ENCODE data around the gene UNC79. TPM values are rescaled to one million over a fixed set of nuclear protein-coding genes. Genes with fewer than 3 reads are reported as not detected.

Gene UNC79
- total RNA-seq, 1 donor from 2014 or later = 0.25 TPM

DNA sequence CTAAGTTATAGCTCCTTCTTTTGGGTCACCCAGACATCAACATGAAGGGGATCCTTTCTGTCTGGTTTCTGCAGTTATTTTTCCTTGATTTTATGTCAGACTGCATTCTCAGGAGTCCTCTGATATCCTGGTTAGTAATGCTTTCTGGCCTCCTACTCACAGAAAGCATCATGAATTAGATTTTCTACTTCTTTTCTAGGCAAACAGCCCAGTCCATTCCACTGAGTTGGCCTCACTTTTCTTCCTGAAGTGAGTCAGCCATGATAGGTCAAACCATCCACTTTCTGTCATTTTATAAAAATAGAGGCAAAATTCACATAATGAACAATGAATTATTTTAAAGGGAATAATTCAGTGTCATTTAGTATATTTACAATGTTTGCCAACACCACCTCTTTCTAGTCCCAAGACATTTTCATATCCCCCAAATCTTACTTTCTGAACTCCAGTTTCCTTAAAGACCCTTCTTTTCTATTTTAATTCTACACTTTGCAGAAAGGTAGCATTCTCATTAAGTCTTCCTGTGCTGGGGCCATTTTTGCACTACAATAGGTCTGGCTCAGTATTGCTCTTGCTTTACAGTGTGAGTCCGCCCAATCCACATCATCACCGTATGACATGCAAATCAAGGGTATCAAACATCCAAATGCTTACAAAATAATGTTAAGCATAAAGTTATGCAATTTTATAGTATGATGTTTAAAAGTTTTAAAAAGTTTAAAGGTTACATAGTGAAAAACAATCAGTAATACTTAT, 95.1 kb downstream of the UNC79 start:
- H3K4me3 ChIP-seq = no peak overlapping the region
- TF ChIP-seq, protein P1, sequence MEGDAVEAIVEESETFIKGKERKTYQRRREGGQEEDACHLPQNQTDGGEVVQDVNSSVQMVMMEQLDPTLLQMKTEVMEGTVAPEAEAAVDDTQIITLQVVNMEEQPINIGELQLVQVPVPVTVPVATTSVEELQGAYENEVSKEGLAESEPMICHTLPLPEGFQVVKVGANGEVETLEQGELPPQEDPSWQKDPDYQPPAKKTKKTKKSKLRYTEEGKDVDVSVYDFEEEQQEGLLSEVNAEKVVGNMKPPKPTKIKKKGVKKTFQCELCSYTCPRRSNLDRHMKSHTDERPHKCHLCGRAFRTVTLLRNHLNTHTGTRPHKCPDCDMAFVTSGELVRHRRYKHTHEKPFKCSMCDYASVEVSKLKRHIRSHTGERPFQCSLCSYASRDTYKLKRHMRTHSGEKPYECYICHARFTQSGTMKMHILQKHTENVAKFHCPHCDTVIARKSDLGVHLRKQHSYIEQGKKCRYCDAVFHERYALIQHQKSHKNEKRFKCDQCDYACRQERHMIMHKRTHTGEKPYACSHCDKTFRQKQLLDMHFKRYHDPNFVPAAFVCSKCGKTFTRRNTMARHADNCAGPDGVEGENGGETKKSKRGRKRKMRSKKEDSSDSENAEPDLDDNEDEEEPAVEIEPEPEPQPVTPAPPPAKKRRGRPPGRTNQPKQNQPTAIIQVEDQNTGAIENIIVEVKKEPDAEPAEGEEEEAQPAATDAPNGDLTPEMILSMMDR (IDR thresholded peaks at IDR 0.05; ENCODE audit: borderline replicate concordance) = no peak
- intact Hi-C loops (cut with micrococcal nuclease) = no loop called here

DNA sequence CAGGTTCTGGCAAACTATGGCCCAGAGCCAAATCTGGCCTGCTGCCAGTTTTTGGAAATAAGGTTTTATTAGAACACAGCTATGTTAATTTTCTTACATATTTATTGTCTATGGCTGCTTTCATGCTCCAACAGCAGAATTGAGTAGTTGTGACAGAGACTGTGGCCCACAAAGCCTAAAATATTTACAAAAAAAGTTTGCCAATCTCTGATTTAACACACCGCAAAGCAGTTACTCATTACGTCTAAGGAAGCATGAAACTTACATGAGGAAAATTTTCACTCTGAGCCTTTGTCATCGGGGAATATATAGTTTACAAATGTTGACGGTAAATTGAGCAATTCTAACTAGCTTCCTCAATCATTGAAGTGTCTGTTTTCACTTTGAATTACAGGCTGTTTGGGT, 96.5 kb downstream of the UNC79 start:
- H3K4me1 ChIP-seq = no peaks in the 10 kb centered on the region
- intact Hi-C loops (cut with micrococcal nuclease) = no loop called here
- H3K27ac ChIP-seq (replicated peaks) = no peak overlapping the region
- DNase-seq = no peak
- no peak overlapping the region for H3K4me3 ChIP-seq
- no peaks in the 10 kb centered on the region for H3K36me3 ChIP-seq
- TF ChIP-seq, protein P1 (IDR thresholded peaks at IDR 0.05; ENCODE audit: borderline replicate concordance) = no peak
- no peaks in the 10 kb centered on the region for H3K9me3 ChIP-seq (replicated peaks)
- H3K27me3 ChIP-seq (ENCODE audit: low read depth) = no peaks in the 10 kb centered on the region

More for the DNA sequence above, 95.1 kb downstream of the UNC79 start:
- Histone ChIP-seq H3K36me3 (no peaks in the 10 kb centered on the region), H3K4me1 (no peaks in the 10 kb centered on the region), H3K27me3 (ENCODE audit: low read depth) (no peaks in the 10 kb centered on the region), H3K27ac (replicated peaks) (no peak overlapping the region), H3K9me3 (replicated peaks) (peaks cover 6% of the 10 kb centered on the region)
- no peak for DNase-seq

DNA sequence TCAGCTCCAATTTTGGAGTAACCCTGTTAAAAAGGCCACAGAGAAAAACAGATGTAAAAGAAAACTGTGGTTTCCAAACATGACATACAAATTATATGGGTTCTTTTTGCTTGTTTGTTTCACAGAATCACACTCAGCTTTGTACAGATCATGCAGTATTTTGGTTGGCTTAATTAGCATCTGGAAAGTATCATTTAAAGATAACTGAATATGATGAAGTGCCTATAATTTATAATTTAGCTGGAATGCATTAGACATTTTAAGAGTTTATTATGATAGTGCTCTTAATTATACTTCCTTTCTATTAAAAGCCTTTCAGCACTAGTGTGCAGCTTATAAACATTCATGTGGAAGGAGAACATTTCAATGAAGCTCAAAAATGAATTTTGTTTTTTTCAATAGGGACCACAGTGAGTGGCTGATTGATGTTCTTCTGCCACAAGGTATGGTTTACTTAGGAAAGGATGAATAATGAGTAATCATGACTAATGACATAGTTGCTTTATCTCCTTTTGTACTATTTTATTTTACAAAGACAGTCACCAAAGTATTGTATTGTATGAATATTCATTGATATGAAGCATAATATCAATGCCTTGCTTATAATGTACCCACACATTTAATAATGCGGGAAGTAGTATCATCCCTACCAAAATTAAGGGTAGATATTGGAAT, 98.3 kb downstream of the UNC79 start:
- Histone ChIP-seq H3K9me3 (replicated peaks) (no peaks in the 10 kb centered on the region), H3K27ac (replicated peaks) (no peak overlapping the region), H3K4me1 (no peaks in the 10 kb centered on the region), H3K27me3 (ENCODE audit: low read depth) (no peaks in the 10 kb centered on the region), H3K36me3 (no peaks in the 10 kb centered on the region), H3K4me3 (no peak overlapping the region)
- intact Hi-C loops (cut with micrococcal nuclease) = no loop called here
- TF ChIP-seq, protein P1 (IDR thresholded peaks at IDR 0.05; ENCODE audit: borderline replicate concordance) = no peak
- no peak for DNase-seq

DNA sequence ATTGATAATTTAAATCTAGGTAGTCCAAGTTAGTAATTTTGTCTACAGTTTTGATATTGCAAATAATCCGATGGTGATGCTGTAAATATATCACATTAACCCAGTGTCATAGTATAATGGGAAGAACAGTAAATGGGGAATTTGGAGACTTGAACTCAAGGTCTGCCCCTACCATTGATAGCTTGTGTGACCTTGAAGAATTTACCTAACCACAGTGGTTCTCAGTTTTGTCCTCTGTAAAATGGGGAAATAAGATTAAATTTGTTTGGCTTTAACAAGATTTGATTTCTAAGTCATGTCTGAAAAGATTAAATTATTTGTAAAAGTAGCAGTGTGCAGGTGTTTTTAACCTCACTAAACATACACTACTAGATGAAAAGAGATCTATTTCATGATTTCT, 100.9 kb downstream of the UNC79 start:
- TF ChIP-seq, protein P1 (IDR thresholded peaks at IDR 0.05; ENCODE audit: borderline replicate concordance) = no peak
- H3K27ac ChIP-seq (replicated peaks) = no peak overlapping the region
- H3K4me3 ChIP-seq = no peak overlapping the region
- no peak for DNase-seq
- H3K27me3 ChIP-seq (ENCODE audit: low read depth) = no peaks in the 10 kb centered on the region
- no peaks in the 10 kb centered on the region for H3K4me1 ChIP-seq
- H3K36me3 ChIP-seq = no peaks in the 10 kb centered on the region
- intact Hi-C loops (cut with micrococcal nuclease) = no loop called here
- no peaks in the 10 kb centered on the region for H3K9me3 ChIP-seq (replicated peaks)

DNA sequence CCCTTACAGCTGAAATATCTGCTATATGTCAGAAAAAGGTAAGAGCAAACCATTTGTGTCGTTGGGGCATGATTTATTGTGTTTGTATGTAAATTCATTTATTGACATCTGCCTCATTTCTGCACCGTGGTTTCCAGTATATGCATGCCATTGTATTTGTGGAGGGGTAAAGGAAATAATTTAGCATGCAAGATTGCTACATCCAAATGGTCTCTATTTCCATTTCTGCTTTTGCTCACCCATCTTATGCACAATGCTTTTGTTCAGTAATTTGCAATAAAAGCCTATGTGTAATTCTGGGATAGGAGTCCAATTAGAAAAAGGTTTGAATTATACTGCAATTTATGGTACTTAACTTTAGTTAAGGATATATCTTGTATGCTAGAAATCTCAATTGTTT, 101.8 kb downstream of the UNC79 start:
- DNase-seq = no peak

More for the DNA sequence above, 101.8 kb downstream of the UNC79 start:
- H3K4me3 ChIP-seq = no peak overlapping the region
- intact Hi-C loops (cut with micrococcal nuclease) = no loop called here
- no peaks in the 10 kb centered on the region for H3K36me3 ChIP-seq
- H3K9me3 ChIP-seq (replicated peaks) = no peaks in the 10 kb centered on the region
- no peaks in the 10 kb centered on the region for H3K27me3 ChIP-seq (ENCODE audit: low read depth)
- no peak overlapping the region for H3K27ac ChIP-seq (replicated peaks)
- TF ChIP-seq, protein P1 (IDR thresholded peaks at IDR 0.05; ENCODE audit: borderline replicate concordance) = no peak
- H3K4me1 ChIP-seq = no peaks in the 10 kb centered on the region

Measured in left ventricle myocardium inferior (tissue), 1 donor.